NCI-H526 (cell line): ENCODE measurements around the gene ABI3BP.

ENCODE experiments used
- DNase-seq, 2 experiments: peaks; one replicate each; lab custom pipeline; 2025; lab: John Stamatoyannopoulos, UW

Gene ABI3BP

GRCh38 chr3:100776097-100776729, 217.0 kb downstream of the ABI3BP start:
- no peak for DNase-seq

GRCh38 chr3:100775669-100776068, 217.6 kb downstream of the ABI3BP start:
- no peak for DNase-seq

GRCh38 chr3:100775226-100775625, 218.0 kb downstream of the ABI3BP start:
- no peak for DNase-seq

- no peak for DNase-seq
Measured at GRCh38 chr3:100769693-100770092, 223.5 kb downstream of the ABI3BP start.

GRCh38 chr3:100766069-100766468, 227.2 kb downstream of the ABI3BP start:
- no peak for DNase-seq

- DNase-seq = no peak
Measured at GRCh38 chr3:100765437-100765975, 227.7 kb downstream of the ABI3BP start.

GRCh38 chr3:100761951-100762350, 231.3 kb downstream of the ABI3BP start:
- DNase-seq = no peak

GRCh38 chr3:100761211-100761942, 231.8 kb downstream of the ABI3BP start:
- peak in 1 of 2 experiments; percentile 28 for DNase-seq

- DNase-seq = no peak
Measured at GRCh38 chr3:100760377-100760776, 232.8 kb downstream of the ABI3BP start.

GRCh38 chr3:100759950-100760349, 233.3 kb downstream of the ABI3BP start:
- no peak for DNase-seq

GRCh38 chr3:100759159-100759558, 234.1 kb downstream of the ABI3BP start:
- no peak for DNase-seq

GRCh38 chr3:100756441-100756840, 236.8 kb downstream of the ABI3BP start:
- DNase-seq = no peak

- no peak for DNase-seq
Measured at GRCh38 chr3:100754563-100755334, 238.5 kb downstream of the ABI3BP start.

- DNase-seq = no peak
Measured at GRCh38 chr3:100753846-100754245, 239.4 kb downstream of the ABI3BP start.

- DNase-seq = no peak
Measured at GRCh38 chr3:100748967-100749366, 244.3 kb downstream of the ABI3BP start.

- DNase-seq = no peak
Measured at GRCh38 chr3:100748220-100748619, 245.0 kb downstream of the ABI3BP start.

- no peak for DNase-seq
Measured at GRCh38 chr3:100746092-100746491, 247.1 kb downstream of the ABI3BP start.

- no peak for DNase-seq
Measured at GRCh38 chr3:100745617-100746016, 247.6 kb downstream of the ABI3BP start.

GRCh38 chr3:100744671-100745070, 248.6 kb downstream of the ABI3BP start:
- DNase-seq = no peak

GRCh38 chr3:100743535-100743934, 249.7 kb downstream of the ABI3BP start:
- no peak for DNase-seq

GRCh38 chr3:100740207-100740606, 253.0 kb downstream of the ABI3BP start:
- no peak for DNase-seq

GRCh38 chr3:100737334-100737733, 255.9 kb downstream of the ABI3BP start:
- DNase-seq = peak in 1 of 2 experiments; percentile 29

GRCh38 chr3:100732435-100732834, 260.8 kb downstream of the ABI3BP start:
- DNase-seq = no peak
